Osteoblast (primary cell): ENCODE measurements around the gene CEP162. TPM values are rescaled to one million over a fixed set of nuclear protein-coding genes. Genes with fewer than 3 reads are reported as not detected.

ENCODE experiments used
- DNase-seq: peaks from one replicate; pipeline ENCODE4 v3.0.0; 2011; ENCODE audit warnings: low spot score, mixed read lengths; ENCODE audit not compliant: insufficient read length; ENCODE audit errors: missing footprints
- H2AFZ ChIP-seq: 2 replicates; pipeline ENCODE4 v1.6.0; 2011; ENCODE audit warnings: mild to moderate bottlenecking, low read length
- H3K27ac ChIP-seq: 2 replicates; pipeline ENCODE4 v1.5.1; 2011; ENCODE audit warnings: mild to moderate bottlenecking, low read depth, low read length, moderate library complexity
- H3K27me3 ChIP-seq: 2 replicates; pipeline ENCODE4 v1.6.0; 2012; ENCODE audit warnings: mild to moderate bottlenecking, control low read depth, inconsistent platforms, low read length, moderate library complexity; ENCODE audit not compliant: insufficient read depth
- H3K36me3 ChIP-seq: 2 replicates; pipeline ENCODE4 v1.5.1; 2011; ENCODE audit warnings: mild to moderate bottlenecking, low read length, control low read depth, moderate library complexity; ENCODE audit not compliant: insufficient read depth
- H3K4me1 ChIP-seq: 2 replicates; pipeline ENCODE4 v1.5.1; 2011; ENCODE audit warnings: mild to moderate bottlenecking, low read length, control low read depth, moderate library complexity; ENCODE audit not compliant: insufficient read depth
- H3K4me2 ChIP-seq: 2 replicates; pipeline ENCODE4 v1.6.0; 2011; ENCODE audit warnings: mild to moderate bottlenecking, low read length; ENCODE audit not compliant: insufficient read depth
- H3K4me3 ChIP-seq: fragments of 200-600 bp; sonication (generic); 3 replicates; pipeline ENCODE4 v1.5.1; 2012; ENCODE audit warnings: mild to moderate bottlenecking, low read length, inconsistent platforms; ENCODE audit not compliant: insufficient read depth
- H3K79me2 ChIP-seq: 2 replicates; pipeline ENCODE4 v1.6.0; 2012; ENCODE audit warnings: mild to moderate bottlenecking, low read length, control low read depth, inconsistent platforms; ENCODE audit not compliant: insufficient read depth
- H3K9me3 ChIP-seq: 2 replicates; pipeline ENCODE4 v1.5.1; 2011; ENCODE audit warnings: low read depth, low read length, control low read depth
- H4K20me1 ChIP-seq: 2 replicates; pipeline ENCODE4 v1.6.0; 2012; ENCODE audit warnings: mild to moderate bottlenecking, low read length, control low read depth; ENCODE audit not compliant: insufficient read depth
- total RNA-seq: library from RNA; depleted of rRNA; stranded (reverse); fragments of >200 nt; gene quantifications from 2 replicates; pipeline ENCODE4 v1.2.3, GENCODE V29; 2012
- TF ChIP-seq, protein P1 (sequence below): IDR thresholded peaks from 2 replicates; pipeline ENCODE4 v1.5.1; 2011; ENCODE audit warnings: mild to moderate bottlenecking, low read depth, low read length, moderate library complexity; ENCODE audit errors: extremely low read depth

CEP162 gene
- total RNA-seq, 1 donor: 17.0 TPM

- H4K20me1 ChIP-seq: no peaks in the 10 kb centered on the region
- no peaks in the 10 kb centered on the region for H3K9me3 ChIP-seq
- no peak overlapping the region for H3K4me2 ChIP-seq
- TF ChIP-seq, protein P1, sequence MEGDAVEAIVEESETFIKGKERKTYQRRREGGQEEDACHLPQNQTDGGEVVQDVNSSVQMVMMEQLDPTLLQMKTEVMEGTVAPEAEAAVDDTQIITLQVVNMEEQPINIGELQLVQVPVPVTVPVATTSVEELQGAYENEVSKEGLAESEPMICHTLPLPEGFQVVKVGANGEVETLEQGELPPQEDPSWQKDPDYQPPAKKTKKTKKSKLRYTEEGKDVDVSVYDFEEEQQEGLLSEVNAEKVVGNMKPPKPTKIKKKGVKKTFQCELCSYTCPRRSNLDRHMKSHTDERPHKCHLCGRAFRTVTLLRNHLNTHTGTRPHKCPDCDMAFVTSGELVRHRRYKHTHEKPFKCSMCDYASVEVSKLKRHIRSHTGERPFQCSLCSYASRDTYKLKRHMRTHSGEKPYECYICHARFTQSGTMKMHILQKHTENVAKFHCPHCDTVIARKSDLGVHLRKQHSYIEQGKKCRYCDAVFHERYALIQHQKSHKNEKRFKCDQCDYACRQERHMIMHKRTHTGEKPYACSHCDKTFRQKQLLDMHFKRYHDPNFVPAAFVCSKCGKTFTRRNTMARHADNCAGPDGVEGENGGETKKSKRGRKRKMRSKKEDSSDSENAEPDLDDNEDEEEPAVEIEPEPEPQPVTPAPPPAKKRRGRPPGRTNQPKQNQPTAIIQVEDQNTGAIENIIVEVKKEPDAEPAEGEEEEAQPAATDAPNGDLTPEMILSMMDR: no peak
- no peaks in the 10 kb centered on the region for H3K79me2 ChIP-seq
- no peak overlapping the region for H3K27ac ChIP-seq
- no peaks in the 10 kb centered on the region for H3K4me1 ChIP-seq
- no peak overlapping the region for H3K4me3 ChIP-seq
- H3K36me3 ChIP-seq: no peaks in the 10 kb centered on the region
- H2AFZ ChIP-seq: no peak overlapping the region
- no peak for DNase-seq
- no peaks in the 10 kb centered on the region for H3K27me3 ChIP-seq
Observed at GRCh38 chr6:84082689-84083265, 144.7 kb downstream of the CEP162 start.

- Histone ChIP-seq H3K4me3 (no peak overlapping the region), H3K27ac (no peak overlapping the region), H4K20me1 (no peaks in the 10 kb centered on the region), H2AFZ (no peak overlapping the region), H3K27me3 (no peaks in the 10 kb centered on the region), H3K79me2 (no peaks in the 10 kb centered on the region), H3K4me1 (no peaks in the 10 kb centered on the region), H3K9me3 (no peaks in the 10 kb centered on the region), H3K4me2 (no peak overlapping the region), H3K36me3 (no peaks in the 10 kb centered on the region)
- TF ChIP-seq, protein P1: no peak
- no peak for DNase-seq
Observed at GRCh38 chr6:84081222-84081621, 146.2 kb downstream of the CEP162 start.

GRCh38 chr6:84078335-84078734, 149.1 kb downstream of the CEP162 start:
- H3K4me1 ChIP-seq: no peaks in the 10 kb centered on the region
- H3K27me3 ChIP-seq: no peaks in the 10 kb centered on the region
- no peak overlapping the region for H3K27ac ChIP-seq
- H3K9me3 ChIP-seq: no peaks in the 10 kb centered on the region
- H2AFZ ChIP-seq: no peak overlapping the region
- H4K20me1 ChIP-seq: no peaks in the 10 kb centered on the region
- H3K4me3 ChIP-seq: no peak overlapping the region
- H3K36me3 ChIP-seq: no peaks in the 10 kb centered on the region
- no peak overlapping the region for H3K4me2 ChIP-seq
- H3K79me2 ChIP-seq: no peaks in the 10 kb centered on the region
- TF ChIP-seq, protein P1: no peak
- no peak for DNase-seq

GRCh38 chr6:84077645-84078044, 149.8 kb downstream of the CEP162 start:
- Histone ChIP-seq H3K36me3 (no peaks in the 10 kb centered on the region), H3K27me3 (no peaks in the 10 kb centered on the region), H3K9me3 (no peaks in the 10 kb centered on the region), H3K27ac (no peak overlapping the region), H2AFZ (no peak overlapping the region), H3K4me2 (no peak overlapping the region), H3K4me1 (no peaks in the 10 kb centered on the region), H3K4me3 (no peak overlapping the region), H4K20me1 (no peaks in the 10 kb centered on the region), H3K79me2 (no peaks in the 10 kb centered on the region)
- TF ChIP-seq, protein P1: no peak
- no peak for DNase-seq
